Erythroblast (primary cell): ENCODE data around the gene ARPIN.
"Not testable (repeated sequence)": the region's sequence is repeated elsewhere in the genome, so short reads cannot be mapped to it uniquely, and the experiment has no call there.

Experiments
- DNase-seq, 2 experiments: peaks; one replicate each; lab custom pipeline; 2025; lab: John Stamatoyannopoulos, UW
- GATA1 ChIP-seq: IDR thresholded peaks from 2 replicates; pipeline ENCODE4 v1.6.1; 2011; ENCODE audit warnings: low read depth, mild to moderate bottlenecking, control low read depth, low read length, moderate library complexity
- POLR2A ChIP-seq: IDR thresholded peaks from 2 replicates; pipeline ENCODE4 v1.6.1; 2011; ENCODE audit warnings: mild to moderate bottlenecking, low read length

The ARPIN gene

GRCh38 chr15:89855948-89856347, 56.8 kb downstream of the ARPIN start:
- no peak for DNase-seq
- TF ChIP-seq POLR2A: no peak
- no peak for TF ChIP-seq GATA1

- not testable (repeated sequence) for DNase-seq
Observed at GRCh38 chr15:89854863-89855262, 57.9 kb downstream of the ARPIN start.

- TF ChIP-seq POLR2A (no peak), GATA1 (no peak)
- no peak for DNase-seq
Observed at GRCh38 chr15:89852342-89852995, 60.3 kb downstream of the ARPIN start.

- DNase-seq: no peak
- TF ChIP-seq POLR2A: no peak
- TF ChIP-seq GATA1: no peak
Observed at GRCh38 chr15:89851673-89852341, 60.9 kb downstream of the ARPIN start.

- TF ChIP-seq GATA1 (no peak), POLR2A (no peak)
- DNase-seq: no peak
Observed at GRCh38 chr15:89848970-89849292, 63.8 kb downstream of the ARPIN start.

GRCh38 chr15:89847101-89847500, 65.7 kb downstream of the ARPIN start:
- TF ChIP-seq GATA1 (no peak), POLR2A (no peak)
- DNase-seq: no peak

GRCh38 chr15:89845305-89845893, 67.4 kb downstream of the ARPIN start:
- no peak for DNase-seq
- no peak for TF ChIP-seq POLR2A
- TF ChIP-seq GATA1: no peak
